Testis (tissue), 2 donors: ENCODE measurements around the gene TMEM92.

Source experiments
- CTCF ChIP-seq, 3 experiments: fragments of 450-650 bp in 2 of 3; fragments of 200-600 bp in 1 of 3; sonication (generic) in 1 of 3; IDR thresholded peaks; one replicate each; pipeline ENCODE4 v1.5.1; 2016 to 2019; ENCODE audit warnings: antibody characterized with exemption in 3 of 3, mild to moderate bottlenecking in 2 of 3, moderate library complexity in 1 of 3
- POLR2A ChIP-seq: fragments of 450-650 bp; IDR thresholded peaks from one replicate; pipeline ENCODE4 v1.6.1; 2017; ENCODE audit warnings: antibody characterized with exemption, mild to moderate bottlenecking, moderate library complexity

- TF ChIP-seq CTCF (IDR thresholded peaks at IDR 0.05) (peak; percentile 94 to 97 (median 94)), POLR2A (no peak)
These were observed 1.3 kb upstream of the TMEM92 start for GRCh38 chr17:50272711-50273653.
